Right ventricle myocardium superior (tissue), 1 donor: ENCODE results near the gene SKIC2. TPM values are rescaled to one million over a fixed set of nuclear protein-coding genes. Genes with fewer than 3 reads are reported as not detected.
A peak's percentile ranks its signal among the peaks of the same experiment; 100 is the strongest.
"Not testable (repeated sequence)": the region's sequence is repeated elsewhere in the genome, so short reads cannot be mapped to it uniquely, and the experiment has no call there.

ENCODE experiments used
- ATAC-seq: fragments of 200-7000 bp; cut with Tn5 transposase; one replicate; pipeline ENCODE4 v1.9.1; 2020; ENCODE audit warnings: mild to moderate bottlenecking; ENCODE audit not compliant: poor library complexity
- DNase-seq: peaks from one replicate; pipeline ENCODE4 v3.0.0-alpha.2; 2020
- intact Hi-C: fragments of 100-400 bp; cut with DNase I; formaldehyde crosslinking; loops from one replicate; pipeline ENCODE4 v1.11.2; 2022
- total RNA-seq: library from RNA; stranded (reverse); fragmentation: NEBNext Ultra II Directional; extraction: Animal tissue kit (Norgen Biotek cat#: 25700); gene quantifications from one replicate; pipeline ENCODE4 v1.2.1, GENCODE V29; 2021
- donor health status: DM: no; HTN: yes; CAD: no; lungs with severe emphysema.

The SKIC2 gene
- total RNA-seq, 1 donor from 2014 or later = 33.6 TPM

DNA sequence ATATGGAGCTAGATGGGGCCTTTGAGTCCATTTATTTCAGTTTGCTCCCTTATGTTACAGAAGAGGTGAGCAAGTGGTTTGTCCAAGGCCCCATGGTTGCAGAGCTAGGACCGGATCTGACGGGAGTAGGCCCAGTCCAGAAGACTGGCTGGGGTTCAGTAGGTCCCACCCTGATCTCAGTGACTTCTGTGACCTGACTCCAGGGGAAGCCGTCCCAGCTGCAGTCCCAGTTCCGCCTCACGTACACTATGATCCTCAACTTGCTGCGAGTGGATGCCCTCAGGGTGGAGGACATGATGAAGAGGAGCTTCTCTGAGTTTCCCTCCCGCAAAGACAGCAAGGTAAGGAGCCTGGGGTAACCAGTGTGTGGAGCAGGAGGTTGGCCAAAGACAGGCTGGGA is 7.5 kb downstream of the SKIC2 start:
- ATAC-seq (no peak), DNase-seq (no peak)
- intact Hi-C loops = no loop called here

DNA sequence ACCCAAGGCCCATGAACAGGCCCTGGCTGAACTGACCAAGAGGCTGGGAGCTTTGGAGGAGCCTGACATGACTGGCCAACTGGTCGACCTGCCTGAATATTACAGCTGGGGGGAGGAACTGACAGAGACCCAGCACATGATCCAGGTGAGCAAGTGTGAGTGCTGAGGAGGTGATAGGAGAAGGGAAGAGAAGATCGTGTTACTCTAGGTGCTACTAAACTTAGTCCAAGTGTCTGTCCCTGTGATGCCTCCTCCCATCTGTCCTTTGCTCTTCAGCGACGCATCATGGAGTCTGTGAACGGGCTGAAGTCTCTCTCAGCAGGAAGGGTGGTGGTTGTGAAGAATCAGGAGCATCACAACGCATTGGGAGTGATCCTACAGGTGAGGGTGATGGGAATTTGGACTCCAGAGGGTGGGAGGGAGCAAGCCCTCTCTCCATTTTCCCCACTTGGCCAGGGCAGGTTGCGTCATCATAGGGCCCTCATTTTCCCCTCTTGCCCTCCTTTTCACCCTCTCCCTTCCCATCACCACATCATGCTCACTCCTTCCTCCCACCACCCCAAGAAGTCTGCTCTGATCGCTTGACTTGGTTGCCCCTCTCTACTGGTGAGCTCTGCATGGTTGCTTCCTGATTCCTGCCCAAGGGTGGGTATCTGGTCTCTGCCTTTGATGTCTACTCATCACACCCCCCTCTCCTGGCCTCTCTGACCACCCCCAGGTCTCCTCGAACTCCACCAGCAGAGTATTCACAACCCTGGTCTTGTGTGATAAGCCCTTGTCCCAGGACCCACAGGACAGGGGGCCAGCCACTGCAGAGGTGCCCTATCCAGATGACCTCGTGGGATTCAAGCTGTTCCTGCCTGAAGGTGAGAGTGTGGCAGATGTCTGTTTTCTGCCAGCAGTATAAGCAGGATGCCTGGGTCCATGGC is 8.3 kb downstream of the SKIC2 start:
- no peak for ATAC-seq
- DNase-seq = peak; percentile 22
- intact Hi-C loops = no loop called here

DNA sequence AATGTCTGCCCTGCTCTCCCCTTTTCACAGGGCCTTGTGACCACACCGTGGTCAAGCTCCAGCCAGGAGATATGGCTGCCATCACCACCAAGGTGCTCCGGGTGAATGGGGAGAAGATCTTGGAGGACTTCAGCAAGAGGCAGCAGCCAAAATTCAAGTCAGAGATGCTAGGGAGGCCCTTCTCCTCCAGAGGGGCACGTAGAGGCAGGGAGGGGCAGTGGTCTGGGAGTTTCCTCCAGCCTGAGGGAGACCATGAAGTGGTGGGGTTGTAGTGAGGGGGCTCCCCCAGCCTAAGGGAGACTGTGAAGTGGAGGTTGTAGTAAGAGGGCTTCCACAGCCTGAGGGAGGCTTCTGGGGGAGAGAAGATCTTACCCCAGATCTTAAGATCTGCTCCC is 8.9 kb downstream of the SKIC2 start:
- DNase-seq (peak; percentile 8), ATAC-seq (no peak)
- intact Hi-C loops = no loop called here

DNA sequence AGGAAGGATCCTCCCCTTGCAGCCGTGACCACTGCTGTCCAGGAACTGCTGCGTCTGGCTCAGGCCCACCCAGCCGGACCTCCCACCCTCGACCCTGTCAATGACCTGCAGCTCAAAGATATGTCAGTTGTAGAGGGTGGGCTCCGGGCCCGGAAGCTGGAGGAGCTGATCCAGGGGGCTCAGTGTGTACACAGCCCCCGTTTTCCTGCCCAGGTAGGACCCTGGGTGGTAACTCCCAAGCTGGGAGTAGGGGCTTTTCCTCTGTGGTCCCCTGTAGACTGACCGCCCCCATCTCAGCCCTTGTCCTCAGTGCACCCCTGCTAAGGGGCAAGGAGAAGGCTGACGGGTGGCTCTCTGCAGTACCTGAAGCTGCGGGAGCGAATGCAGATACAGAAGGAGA is 9.4 kb downstream of the SKIC2 start:
- DNase-seq = no peak
- no peak for ATAC-seq
- intact Hi-C loops = no loop called here

DNA sequence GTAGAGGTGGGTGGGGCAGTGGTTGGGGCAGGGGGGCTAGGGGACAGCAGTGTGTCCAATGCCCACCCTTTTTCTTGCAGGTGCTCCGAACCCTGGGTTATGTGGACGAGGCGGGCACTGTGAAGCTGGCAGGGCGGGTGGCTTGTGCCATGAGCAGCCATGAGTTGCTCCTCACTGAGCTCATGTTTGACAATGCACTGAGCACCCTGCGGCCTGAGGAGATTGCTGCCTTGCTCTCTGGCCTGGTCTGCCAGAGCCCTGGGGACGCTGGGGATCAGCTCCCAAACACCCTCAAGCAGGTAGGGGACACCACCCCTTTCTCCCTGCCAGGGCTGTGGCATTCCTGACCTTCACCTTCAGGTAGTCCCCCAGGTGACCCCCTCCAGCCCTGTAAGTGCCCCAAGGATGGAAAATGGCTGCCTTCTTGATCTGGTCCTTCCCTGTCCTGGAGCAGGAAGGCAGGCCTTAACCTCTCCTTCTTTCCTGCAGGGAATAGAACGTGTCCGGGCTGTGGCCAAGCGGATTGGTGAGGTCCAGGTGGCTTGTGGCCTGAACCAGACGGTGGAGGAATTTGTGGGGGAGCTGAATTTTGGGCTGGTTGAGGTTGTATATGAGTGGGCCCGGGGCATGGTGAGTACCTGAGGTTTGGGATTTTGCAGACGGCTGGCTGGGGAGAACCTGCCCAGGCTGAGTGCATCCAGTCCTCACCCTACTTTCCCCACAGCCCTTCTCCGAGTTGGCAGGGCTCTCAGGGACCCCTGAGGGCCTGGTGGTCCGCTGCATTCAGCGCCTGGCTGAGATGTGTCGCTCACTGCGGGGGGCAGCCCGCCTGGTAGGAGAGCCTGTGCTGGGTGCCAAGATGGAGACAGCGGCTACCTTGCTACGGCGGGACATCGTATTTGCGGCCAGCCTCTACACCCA is 10.1 kb downstream of the SKIC2 start:
- intact Hi-C loops = no loop called here
- DNase-seq = no peak
- ATAC-seq = no peak

DNA sequence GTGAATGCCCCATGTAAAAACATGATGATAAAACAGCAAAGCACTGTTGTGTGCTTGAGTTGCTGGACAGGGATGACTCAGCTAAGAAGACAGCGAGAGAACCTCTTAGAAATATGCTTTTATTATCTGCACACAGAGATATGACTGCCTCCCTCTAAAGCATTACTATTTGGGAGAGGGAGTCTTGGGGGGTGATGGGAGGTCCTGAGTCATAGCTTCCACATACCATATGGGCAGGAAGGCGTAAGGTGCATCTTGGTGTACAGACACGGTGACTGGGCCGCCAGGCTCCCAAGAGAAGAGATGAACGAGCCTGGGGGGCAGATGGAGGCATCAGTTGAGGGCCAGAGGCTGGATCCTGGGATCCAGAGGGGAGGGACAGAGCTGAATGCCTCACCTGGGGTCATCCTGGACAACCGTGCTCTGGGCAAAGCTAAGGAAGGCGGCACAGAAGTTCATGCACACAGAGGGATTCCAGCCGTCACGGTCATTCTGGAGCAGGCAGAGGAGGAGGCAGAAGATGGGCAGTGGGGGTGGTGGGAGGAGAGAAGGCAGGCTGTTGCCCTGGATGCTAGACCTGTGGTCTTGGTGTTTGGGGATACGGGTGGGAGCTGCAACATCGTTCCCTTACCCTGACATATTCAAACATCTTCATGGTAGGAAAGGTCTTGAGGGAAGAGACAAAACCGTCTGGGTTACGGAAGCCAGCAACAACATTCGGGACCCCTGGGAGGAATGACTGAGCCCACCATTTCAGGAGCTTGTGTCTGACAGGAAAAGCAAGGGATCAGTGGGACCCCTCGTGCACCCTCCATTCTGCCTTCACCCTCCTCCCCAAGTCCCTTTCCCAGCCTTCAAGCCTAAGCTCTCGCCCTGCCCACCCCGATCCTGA is 11.0 kb downstream of the SKIC2 start:
- no peak for ATAC-seq
- no peak for DNase-seq
- intact Hi-C loops = no loop called here

DNA sequence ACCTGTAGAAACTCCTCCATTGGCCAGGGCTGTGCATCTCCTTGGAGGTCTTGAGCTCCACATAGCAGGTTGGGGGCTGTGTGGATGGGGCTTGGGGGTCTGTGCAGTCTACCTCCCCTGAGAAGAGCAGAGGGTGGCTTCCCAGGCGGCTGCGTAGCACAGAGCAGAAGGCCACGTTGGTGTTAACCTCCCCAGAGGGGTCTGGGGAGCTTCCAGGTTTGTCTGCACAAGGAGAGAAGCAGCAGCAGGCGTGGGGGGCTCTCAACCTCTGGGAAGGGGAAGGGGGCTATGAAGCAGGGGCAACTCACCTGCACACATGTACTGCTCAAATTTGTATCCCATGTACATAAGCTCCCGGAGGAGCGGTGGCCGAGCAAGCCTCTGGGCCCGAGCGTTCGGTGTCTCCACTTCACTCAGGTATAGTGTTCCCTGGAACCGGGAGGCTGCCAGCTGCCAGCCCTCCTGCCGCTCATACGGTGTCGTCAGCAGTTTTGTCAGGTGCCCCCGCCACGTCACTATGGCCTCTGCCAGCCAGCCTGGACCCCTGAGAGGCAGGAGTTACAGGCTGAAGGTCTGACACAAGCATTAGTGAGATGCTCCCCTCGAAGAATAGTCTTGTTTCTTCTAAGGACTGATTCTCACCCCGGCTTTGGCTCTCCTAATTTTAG is 11.8 kb downstream of the SKIC2 start:
- intact Hi-C loops = no loop called here
- DNase-seq (no peak), ATAC-seq (no peak)

DNA sequence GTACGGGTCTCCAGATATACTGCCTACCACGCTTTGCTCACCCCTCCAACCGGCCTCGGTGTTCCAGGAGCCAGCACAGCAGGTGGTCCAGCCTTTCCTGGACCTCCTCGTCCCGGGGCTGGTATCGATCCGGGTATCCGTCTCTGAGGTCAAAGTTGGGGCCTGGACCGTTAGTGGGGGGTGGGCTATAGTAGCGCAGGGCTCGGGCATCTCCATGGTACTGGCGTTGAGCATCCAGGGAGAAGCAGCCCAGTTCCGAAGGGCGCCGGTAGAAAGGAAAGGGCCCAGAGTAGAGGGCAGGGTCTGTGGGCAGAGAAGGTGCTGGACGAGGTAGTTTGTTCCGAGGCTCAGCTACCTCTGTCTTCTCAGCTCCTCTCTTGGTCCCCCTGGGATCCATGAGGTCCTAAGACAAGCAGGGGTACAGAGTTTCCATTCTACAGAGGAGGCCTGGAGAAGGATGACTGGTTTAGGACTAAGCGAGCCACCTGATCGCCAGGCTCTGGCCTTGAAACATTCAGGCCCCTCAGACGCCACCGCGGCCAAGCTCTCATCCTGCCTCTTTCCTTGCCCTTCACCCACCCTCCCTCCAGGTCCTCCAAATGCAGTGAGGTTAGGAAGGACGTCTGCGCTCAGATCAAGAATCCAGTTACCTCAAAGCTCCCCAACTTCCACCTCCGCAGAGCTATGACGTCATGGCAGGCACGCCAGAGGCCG is 12.5 kb downstream of the SKIC2 start:
- DNase-seq = no peak
- intact Hi-C loops = no loop called here
- ATAC-seq = no peak

DNA sequence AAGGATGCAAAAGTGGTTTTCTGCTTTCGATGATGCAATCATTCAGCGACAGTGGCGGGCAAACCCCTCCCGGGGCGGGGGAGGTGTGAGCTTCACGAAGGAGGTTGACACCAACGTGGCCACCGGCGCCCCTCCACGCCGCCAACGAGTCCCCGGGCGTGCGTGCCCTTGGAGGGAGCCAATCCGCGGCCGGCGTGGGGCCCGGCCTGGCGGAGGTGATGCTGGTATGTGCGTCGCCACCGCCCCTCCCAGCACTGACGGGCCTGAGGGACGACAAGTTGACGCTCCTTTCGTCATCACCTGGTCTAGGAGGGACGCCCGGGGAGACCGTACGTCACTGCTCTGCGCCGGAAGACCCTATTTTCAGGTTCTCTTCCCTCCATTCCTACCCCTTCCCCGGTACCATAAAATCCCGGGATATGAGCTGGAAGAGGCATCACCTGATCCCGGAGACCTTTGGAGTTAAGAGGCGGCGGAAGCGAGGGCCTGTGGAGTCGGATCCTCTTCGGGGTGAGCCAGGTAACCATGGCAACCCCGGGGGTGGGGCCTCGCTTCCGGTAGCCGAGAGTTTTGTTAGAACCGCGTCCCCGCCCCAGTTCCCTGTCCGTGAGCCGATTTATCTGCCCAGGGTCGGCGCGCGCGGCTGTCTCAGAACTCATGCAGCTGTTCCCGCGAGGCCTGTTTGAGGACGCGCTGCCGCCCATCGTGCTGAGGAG is 13.2 kb downstream of the SKIC2 start, which contains the start of gene DXO:
DXO (minus strand) TSS at position 146 of the 716 bp plus-strand sequence. CDS start 463 bp downstream, outside the sequence.
- intact Hi-C loops = no loop called here
- DNase-seq (peak; percentile 97), ATAC-seq (peak; percentile 97)

DNA sequence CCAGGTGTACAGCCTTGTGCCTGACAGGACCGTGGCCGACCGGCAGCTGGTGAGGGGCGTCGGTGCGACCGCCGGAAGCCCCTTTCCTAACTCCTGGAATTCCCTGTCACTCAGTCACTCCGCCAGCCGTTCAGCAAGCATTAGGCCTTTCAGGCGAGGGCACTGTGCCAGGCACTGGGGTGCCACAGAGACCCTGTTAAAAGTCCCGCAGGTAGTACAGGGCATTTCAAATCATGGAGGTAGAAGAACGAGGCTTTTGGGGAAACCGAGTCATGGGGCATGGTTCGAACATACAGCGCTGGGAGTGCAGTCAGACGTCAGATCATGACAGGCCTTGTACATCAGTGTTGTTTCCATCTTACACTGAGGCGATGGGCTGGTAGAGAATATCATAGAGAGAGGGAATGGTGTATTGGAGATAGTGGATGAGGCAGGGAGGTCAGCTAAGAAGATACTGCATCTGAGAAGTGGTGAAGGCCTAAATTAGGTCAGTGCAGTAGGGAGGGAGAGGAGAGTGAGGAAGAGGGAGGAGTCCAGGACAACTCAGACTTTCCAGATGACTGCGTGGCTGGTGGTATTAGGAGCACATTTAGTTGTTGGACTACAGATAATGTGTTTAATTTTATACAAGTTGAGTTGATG is 13.9 kb downstream of the SKIC2 start:
- intact Hi-C loops = no loop called here
- DNase-seq (no peak), ATAC-seq (no peak)

DNA sequence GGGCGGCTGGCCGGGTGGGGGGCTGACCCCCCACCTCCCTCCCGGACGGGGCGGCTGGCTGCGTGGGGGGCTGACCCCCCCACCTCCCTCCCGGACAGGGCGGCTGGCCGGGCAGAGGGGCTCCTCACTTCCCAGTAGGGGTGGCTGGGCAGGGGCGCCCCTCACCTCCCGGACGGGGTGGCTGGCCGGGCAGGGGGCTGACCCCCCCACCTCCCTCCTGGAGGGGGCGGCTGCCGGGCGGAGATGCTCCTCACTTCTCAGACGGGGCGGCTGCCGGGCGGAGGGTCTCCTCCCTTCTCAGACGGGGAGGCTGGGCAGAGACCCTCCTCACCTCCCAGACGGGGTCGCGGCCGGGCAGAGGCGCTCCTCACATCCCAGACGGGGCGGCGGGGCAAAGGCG is 17.1 kb downstream of the SKIC2 start:
- intact Hi-C loops, ATAC-seq: not testable (repeated sequence)
- peak; percentile 27 for DNase-seq

DNA sequence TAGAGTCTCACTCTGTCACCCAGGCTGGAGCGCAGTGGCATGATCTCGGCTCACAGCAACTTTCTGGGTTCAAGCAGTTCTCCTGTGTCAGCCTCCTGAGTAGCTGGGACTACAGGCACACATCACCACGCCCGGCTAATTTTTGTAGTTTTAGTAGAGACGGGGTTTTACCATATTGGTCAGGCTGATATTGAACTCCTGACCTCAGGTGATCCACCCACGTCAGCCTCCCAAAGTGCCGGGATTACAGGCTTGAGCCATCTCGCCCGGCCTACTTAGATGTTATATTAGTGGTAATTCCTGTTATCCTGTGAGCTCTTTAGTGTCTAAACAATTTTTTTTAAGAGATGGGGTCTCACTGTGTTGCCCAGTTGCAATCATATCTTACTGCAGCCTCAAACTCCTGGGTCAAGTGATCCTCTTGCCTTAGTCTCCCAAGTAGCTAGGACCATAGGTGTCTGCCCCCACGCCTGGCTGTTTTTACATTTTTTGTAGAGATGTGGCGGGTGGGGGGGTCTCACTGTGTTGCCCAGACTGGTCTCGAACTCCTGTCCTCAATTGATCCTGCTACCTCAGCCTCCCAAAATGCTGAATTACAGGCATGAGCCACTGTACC is 18.9 kb downstream of the SKIC2 start:
- intact Hi-C loops = no loop called here
- no peak for ATAC-seq
- DNase-seq = peak; percentile 17

DNA sequence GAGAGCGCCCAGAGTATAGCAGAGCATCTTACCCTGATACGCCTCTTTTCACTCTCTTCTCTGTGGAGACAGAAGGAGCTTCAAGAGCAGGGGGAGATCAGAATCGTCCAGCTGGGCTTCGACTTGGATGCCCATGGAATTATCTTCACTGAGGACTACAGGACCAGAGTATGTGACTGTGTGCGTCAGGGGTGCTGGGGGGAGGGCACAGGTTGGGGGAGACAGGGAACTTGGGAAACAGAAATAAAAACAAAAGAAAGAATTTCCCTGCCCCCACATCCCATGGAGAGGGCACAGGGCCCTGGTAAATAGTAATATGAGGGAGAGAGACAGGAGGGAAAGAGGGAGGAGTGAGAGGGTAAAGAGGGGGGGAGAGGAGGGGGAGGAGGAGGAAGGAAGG is 19.9 kb downstream of the SKIC2 start:
- ATAC-seq = no peak

DNA sequence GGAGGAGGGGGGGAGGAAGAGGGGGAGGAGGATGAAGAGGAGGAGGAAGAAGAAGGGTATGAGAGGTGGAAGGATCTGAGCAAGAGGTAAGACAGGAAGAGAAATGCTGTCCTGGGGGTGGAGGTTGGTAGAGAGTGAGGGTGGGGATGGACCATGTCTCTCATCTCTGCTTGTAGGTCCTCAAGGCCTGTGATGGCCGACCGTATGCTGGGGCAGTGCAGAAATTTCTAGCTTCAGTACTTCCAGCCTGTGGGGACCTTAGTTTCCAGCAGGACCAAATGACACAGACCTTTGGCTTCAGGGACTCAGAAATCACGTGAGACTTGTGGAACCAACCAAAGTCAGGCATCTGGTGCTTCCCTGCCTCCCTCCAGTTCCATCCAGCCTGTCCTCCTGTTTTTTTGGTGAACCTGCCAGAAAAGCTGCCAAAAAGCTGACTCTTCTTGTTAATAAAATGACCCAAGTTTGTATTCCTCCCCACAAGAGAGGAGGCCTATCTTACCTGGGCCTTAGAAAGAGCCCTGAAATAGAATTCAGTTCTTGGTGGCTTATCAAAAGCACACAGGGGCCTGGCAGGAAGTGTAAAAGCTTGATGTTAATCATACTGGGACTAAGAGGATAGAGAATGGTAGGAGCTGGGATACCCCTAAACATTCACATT is 20.4 kb downstream of the SKIC2 start:
- intact Hi-C loops = no loop called here
- no peak for DNase-seq
- ATAC-seq = no peak

More for the DNA sequence above, 19.9 kb downstream of the SKIC2 start:
- no peak for DNase-seq
- intact Hi-C loops = no loop called here

DNA sequence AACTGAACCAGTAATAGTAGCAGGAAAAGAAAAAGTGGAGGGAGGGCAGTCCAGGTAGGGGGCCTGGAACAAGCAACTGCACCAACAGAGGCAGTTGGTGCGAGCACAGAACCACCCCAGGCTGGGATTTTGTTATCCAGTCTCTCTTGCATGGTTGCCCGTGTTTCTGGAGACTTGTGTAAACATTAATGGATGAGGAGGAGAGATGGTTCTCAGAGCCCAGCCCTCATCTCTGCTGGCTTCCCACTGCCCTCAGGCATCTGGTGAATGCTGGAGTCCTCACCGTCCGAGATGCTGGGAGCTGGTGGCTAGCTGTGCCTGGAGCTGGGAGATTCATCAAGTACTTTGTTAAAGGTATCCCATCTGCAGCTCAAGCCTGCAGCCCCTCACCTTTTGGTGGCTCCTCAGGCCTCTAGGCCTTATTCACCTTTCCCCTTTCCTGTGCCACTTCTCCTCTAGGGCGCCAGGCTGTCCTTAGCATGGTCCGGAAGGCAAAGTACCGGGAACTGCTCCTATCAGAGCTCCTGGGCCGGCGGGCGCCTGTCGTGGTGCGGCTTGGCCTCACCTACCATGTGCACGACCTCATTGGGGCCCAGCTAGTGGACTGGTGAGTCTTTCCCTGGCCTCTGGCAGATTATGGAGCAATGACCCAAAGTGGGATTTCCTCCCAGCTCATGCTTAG is 21.4 kb downstream of the SKIC2 start:
- ATAC-seq, DNase-seq, intact Hi-C loops: not testable (repeated sequence)
